ENCODE measurements around the gene NUMA1. TPM values are rescaled to one million over a fixed set of nuclear protein-coding genes. Genes with fewer than 3 reads are reported as not detected.

Gene NUMA1
- total RNA-seq, 2 experiments from 2014 or later, result 148 to 159 TPM

GRCh38 chr11:72039031-72039855 lies 41.1 kb downstream of the NUMA1 start:
- intact Hi-C loops (cut with micrococcal nuclease; ENCODE audit: unreplicated experiment), result no loop called here
- DNase-seq (ENCODE audit: low spot score), result peak; percentile 62
- Histone ChIP-seq H4K20me1 (ENCODE audit: insufficient read depth, low read length) (peaks cover 34% of the 10 kb centered on the region), H3K9me2 (ENCODE audit: insufficient read depth, low read length) (no peaks in the 10 kb centered on the region), H3K27ac (ENCODE audit: low read depth, low read length, poor library complexity, severe bottlenecking) (peak overlapping the region; percentile 84), H3K9me3 (ENCODE audit: low read length) (no peaks in the 10 kb centered on the region), H3K4me3 (ENCODE audit: low read depth, low read length, poor library complexity, severe bottlenecking) (peak overlapping the region; percentile 66), H2AFZ (ENCODE audit: low read length) (no peak overlapping the region), H3K4me1 (ENCODE audit: insufficient read depth, low read length, poor library complexity, severe bottlenecking) (peaks cover 72% of the 10 kb centered on the region), H3K4me2 (ENCODE audit: low read length) (peak overlapping the region; percentile 90), H3K79me2 (ENCODE audit: insufficient read depth, low read depth, low read length) (peaks cover 52% of the 10 kb centered on the region; the same call in 1 of the 2 replicates), H3K36me3 (ENCODE audit: insufficient read depth, low read length) (peaks cover 24% of the 10 kb centered on the region)
- POLR2A ChIA-PET, result interaction anchor here (0.6 to 1.9 kb wide), 11 partner anchors 9 to 193 kb away, joined by 3 to 8 read pairs (median 4); partner anchors contain the start of gene ANAPC15
- BruUV-seq (replicated peaks), result no TSS peak
- TF ChIP-seq EZH2phosphoT487 (IDR thresholded peaks at IDR 0.05; ENCODE audit: borderline replicate concordance, low read depth, low read length), result no peak
- TF ChIP-seq, protein P1, sequence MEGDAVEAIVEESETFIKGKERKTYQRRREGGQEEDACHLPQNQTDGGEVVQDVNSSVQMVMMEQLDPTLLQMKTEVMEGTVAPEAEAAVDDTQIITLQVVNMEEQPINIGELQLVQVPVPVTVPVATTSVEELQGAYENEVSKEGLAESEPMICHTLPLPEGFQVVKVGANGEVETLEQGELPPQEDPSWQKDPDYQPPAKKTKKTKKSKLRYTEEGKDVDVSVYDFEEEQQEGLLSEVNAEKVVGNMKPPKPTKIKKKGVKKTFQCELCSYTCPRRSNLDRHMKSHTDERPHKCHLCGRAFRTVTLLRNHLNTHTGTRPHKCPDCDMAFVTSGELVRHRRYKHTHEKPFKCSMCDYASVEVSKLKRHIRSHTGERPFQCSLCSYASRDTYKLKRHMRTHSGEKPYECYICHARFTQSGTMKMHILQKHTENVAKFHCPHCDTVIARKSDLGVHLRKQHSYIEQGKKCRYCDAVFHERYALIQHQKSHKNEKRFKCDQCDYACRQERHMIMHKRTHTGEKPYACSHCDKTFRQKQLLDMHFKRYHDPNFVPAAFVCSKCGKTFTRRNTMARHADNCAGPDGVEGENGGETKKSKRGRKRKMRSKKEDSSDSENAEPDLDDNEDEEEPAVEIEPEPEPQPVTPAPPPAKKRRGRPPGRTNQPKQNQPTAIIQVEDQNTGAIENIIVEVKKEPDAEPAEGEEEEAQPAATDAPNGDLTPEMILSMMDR (conservative IDR thresholded peaks at IDR 0.05; ENCODE audit: low read length), result no peak
- CTCF ChIA-PET (ENCODE audit: unreplicated experiment), result interaction anchor here (0.9 to 1.8 kb wide), 5 partner anchors 8 to 144 kb away, joined by 3 to 7 read pairs (median 4); no protein-coding TSS in a partner anchor

- Histone ChIP-seq H3K36me3 (ENCODE audit: insufficient read depth, low read length) (peaks cover 31% of the 10 kb centered on the region), H4K20me1 (ENCODE audit: insufficient read depth, low read length) (peaks cover 30% of the 10 kb centered on the region), H2AFZ (ENCODE audit: low read length) (no peak overlapping the region), H3K27ac (ENCODE audit: low read depth, low read length, poor library complexity, severe bottlenecking) (peak overlapping the region; percentile 84), H3K79me2 (ENCODE audit: insufficient read depth, low read depth, low read length) (peaks cover 52% of the 10 kb centered on the region; the same call in 1 of the 2 replicates), H3K4me1 (ENCODE audit: insufficient read depth, low read length, poor library complexity, severe bottlenecking) (peaks cover 79% of the 10 kb centered on the region), H3K9me2 (ENCODE audit: insufficient read depth, low read length) (no peaks in the 10 kb centered on the region), H3K4me2 (ENCODE audit: low read length) (peak overlapping the region; percentile 90), H3K9me3 (ENCODE audit: low read length) (no peaks in the 10 kb centered on the region), H3K4me3 (ENCODE audit: low read depth, low read length, poor library complexity, severe bottlenecking) (peak overlapping the region; percentile 66)
- CTCF ChIA-PET (ENCODE audit: unreplicated experiment), result interaction anchor here (0.9 to 1.6 kb wide), 3 partner anchors 13 to 14 kb away, joined by 3 to 7 read pairs (median 4); no protein-coding TSS in a partner anchor
- intact Hi-C loops (cut with micrococcal nuclease; ENCODE audit: unreplicated experiment), result loop anchor here (1.0 kb wide), 1 partner anchor 42 kb away; the partner anchor contains the start of genes LRRC51 and NUMA1
- TF ChIP-seq EZH2phosphoT487 (IDR thresholded peaks at IDR 0.05; ENCODE audit: borderline replicate concordance, low read depth, low read length), result no peak
- TF ChIP-seq, protein P1 (conservative IDR thresholded peaks at IDR 0.05; ENCODE audit: low read length), result no peak
- BruUV-seq (replicated peaks), result no TSS peak
- no peak for DNase-seq (ENCODE audit: low spot score)
- POLR2A ChIA-PET, result interaction anchor here (0.6 to 1.9 kb wide), 11 partner anchors 9 to 1074 kb away, joined by 3 to 7 read pairs (median 5); no protein-coding TSS in a partner anchor
Observed at GRCh38 chr11:72038491-72038890, 41.9 kb downstream of the NUMA1 start.

Measured in OCI-LY7 (cell line).